GM19467 (cell line): ENCODE data around the gene ABHD17A.
"Not testable (repeated sequence)": the region's sequence is repeated elsewhere in the genome, so short reads cannot be mapped to it uniquely, and the experiment has no call there.

Experiments
- ATAC-seq: cut with Tn5 transposase; IDR thresholded peaks from one replicate; pipeline ENCODE4 v1.9.1; 2021; ENCODE audit warnings: mild to moderate bottlenecking, moderate library complexity; ENCODE audit not compliant: unreplicated experiment

ABHD17A gene

DNA sequence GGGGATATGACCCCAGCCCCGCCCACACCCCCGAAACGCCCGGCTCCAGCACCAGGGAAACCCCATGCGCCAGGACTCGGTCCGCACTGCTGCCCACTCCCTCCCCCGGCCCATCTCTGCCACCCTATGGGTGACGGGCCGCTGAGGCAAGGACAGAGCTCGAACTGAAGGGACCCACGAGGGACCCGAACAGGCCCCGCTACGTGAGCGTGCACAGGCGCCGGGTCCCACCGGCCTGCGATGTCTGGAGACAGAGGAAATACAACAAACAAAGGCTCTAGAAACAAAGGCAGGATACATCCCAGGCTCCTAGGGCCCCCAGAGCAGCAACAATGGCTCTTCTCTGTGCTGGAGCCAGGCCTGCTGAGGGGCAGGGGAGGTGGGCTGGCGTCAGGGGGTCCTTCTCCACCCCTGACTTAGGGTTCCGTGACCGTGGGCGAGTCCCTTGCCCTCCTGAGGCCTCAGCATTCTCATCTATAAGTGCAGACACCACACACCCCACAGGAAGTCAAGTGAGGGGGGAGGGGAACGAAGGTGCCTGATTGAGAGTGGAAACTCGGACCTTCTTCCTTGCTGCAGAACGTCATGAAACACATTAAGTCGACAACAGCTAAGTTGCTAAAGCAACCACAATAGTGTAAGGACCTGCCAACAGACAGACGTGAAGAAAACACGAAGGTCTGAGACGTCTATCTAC lies 3.1 kb downstream of the ABHD17A start:
- no peak for ATAC-seq

DNA sequence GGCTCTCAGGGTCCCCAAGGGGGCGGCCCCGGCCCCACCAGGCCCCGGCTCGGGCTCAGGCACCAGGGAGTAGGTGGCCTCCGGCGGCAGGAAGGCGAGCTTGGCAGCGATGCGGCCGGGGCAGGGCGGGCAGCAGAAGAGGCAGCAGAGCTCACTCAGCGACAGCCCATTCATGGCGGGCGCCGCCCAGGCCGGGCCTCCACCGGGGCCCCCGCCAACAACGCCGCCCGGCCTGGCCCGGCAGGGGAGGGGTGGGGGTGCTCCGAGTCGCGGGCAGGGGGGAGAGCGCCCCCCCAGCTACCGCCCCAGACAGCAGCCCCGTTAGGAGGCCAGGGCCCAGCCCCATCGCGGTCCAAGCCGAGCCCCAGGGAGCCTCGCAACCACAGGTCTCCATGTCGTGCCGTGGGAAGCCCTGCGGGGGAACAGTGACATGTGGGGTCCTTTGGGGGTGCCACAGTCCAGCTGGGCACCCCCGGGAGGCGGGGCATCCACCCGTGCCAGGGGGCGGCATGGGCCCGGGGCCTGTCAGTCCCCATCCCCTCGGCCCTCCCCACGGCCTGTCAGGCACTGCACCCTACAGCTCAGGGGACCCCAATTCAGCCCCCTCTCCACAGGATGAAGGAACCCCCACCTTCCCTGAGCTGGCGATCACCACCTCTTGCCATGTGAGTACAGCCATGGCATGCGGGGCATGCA lies 3.8 kb downstream of the ABHD17A start:
- ATAC-seq: not testable (repeated sequence)

- no peak for ATAC-seq
These were observed 4.5 kb downstream of the ABHD17A start for GRCh38 chr19:1880611-1881392.

DNA sequence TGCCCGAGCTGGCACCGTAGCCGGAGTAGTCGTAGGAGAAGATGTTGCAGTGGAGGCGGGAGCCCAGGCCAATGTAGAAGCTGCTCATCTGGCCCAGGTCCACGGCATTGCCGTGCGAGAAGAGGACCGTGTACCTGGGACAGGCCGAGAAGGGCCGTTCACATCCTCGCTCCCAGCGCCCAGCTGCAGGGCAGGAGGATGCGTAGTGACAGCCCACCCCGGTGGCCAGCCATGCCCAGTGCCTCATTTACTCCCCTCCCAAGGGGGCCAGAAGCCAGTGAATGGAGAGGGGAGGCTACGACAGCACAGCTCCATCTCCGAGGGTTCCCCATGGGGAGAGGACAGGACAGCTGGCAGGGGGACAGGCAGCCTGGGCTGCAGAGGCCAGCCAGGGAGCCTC lies 5.3 kb downstream of the ABHD17A start:
- not testable (repeated sequence) for ATAC-seq

- not testable (repeated sequence) for ATAC-seq
These were observed 6.7 kb downstream of the ABHD17A start for GRCh38 chr19:1878583-1878982.

DNA sequence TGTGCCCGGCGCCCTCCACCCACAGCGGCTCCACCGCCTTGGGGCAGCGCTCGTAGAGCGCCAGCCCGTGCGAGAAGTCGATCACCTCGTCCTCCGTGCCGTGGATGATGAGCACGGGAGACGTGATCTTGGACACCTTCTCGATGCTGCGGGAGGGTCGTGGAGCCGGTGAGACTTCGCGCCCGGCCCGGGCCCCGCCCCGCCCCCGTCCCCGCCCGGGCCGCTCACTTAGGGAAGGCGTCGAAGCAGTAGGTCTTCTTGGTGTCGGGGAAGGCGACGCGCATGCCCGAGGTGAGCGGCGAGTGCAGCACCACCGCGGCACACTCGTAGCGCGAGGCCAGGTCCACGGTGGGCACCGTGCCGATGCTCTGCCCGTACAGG lies 8.0 kb downstream of the ABHD17A start:
- ATAC-seq: not testable (repeated sequence)

DNA sequence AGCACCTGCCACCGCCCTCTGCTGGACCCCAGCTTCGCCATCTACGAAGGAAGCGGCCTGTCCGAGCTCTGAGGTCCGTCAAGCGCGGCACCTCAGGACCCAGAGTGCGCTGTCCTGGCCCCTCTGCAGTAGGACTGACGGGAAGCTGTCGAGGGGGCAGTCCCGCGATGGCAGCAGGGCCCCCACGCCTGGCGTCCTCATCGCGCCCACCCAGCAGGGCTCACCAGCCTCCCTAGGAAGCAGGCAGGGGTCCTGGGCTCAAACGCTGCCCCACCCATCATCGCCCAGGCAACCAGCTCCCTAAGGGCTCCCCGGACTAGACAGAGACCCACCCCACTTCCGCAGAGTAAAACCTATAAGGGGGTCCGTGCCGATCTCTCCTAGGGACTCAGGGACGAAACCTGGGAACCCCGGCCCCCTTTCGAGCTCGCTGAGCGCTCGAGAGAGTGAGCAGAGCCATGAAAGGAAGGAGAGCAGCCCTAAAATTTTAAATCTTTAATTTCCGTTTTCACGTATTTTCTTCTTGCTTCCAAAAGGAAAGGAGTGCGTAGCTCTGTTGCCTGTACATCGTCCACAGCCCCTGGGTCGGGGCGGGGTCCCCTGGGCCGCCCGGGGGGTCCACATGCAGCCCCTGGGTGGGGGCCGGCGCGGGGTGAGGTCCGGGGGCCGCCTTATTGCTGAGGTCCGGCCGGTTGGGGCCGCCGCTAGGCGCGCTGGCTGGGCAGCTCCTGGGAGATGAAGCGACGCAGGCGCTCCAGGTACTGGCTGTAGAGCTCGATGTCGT lies 8.6 kb downstream of the ABHD17A start:
- not testable (repeated sequence) for ATAC-seq

GRCh38 chr19:1875646-1876495 lies 9.4 kb downstream of the ABHD17A start:
- ATAC-seq: peak; percentile 90

DNA sequence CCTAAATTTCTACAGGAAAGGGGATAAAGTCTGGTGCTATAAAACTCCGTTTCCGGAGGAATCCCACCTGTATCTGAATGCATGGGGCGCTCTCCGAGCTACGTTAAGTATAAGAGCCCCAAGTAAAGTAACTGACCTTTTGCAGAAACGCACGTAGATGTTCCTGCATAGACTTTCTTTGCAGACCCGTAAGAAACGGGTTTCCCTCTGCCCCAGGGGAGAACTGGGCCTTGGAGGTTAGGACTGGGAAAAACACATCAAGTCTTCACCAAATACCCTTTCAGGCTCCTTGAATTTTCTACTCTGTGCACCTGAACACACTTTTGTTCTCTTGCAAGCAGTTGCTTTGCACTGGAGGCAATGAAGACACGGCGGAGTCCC lies 10.0 kb downstream of the ABHD17A start:
- not testable (repeated sequence) for ATAC-seq

- no peak for ATAC-seq
These were observed 10.6 kb downstream of the ABHD17A start for GRCh38 chr19:1874554-1875185.

DNA sequence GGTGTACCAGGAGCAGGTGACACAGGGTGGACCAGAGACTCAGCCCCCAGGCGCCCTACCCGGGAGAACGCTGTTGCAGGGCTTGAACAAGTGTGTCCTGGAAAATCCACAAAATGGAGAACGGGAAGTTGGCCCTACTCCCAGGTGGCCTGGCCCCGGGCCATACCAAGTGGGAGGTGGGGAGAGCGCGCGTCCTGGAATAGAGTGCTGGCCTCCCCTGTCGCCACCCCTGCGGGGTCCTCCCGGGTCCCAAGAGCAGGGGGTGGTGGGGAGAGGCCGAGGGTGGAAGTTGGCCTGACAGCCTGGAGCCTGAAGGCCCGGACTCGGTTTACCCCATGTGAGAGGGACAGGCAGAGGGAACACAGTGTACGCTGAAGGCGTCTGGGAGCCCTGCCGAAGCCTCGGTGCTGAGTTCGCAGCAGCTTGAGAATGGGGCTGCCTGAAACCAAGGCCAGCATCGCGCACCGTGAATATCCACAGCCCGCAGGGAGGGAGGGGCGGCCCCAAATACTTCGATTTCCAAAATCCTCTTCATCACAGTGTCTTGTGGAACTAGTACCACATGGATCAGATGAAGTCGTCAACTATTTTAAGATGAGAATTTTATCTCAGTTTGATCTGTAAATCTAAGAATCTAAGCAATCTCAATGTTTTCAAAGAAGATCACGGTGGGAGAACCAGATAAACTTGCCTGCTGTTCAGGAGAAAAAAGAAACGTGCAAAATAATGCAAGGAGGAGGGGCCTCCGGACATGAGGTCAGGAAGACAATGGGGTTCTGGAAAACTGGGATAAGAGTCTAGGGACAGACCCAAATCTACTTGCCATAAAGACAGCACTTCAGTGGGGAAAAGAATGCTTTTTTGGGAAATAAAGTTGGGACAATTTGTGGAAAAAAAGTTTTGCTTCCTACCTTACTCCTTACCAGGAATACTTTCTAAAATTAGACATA lies 11.5 kb downstream of the ABHD17A start:
- no peak for ATAC-seq

DNA sequence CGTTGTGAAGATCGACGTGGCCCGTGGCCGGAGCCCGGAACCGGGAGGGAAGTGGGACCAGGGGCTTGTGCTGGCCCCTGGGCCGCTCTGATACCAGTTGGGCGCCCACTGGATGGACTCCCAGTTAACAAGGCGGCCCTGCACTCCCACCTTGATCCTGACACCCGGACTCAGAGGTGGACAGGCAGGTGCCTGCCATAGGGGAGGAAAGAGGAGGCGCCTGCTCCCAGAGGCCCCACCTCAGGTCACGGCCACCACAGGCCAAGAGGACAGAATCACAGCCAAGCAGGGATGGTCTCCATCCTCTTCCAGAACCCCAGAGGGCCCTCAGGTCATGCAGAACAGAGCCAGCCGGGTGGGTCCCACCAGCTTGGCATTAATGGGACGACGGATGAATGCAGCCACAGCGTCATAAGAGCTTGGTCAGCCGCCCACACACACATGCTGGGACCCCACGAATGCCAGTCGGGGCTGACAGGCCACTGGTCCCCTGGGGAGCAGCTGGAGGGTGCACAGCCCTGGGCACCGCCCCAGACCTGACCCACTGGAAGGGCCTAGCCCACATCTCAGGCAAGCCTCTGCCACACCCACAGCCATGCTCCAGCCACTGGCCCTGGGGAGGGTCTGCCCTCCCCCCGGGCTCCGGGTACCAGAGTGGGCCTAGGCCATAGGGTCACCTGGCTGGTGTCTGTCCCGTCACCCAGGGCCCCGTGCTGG lies 12.3 kb downstream of the ABHD17A start:
- ATAC-seq: no peak

DNA sequence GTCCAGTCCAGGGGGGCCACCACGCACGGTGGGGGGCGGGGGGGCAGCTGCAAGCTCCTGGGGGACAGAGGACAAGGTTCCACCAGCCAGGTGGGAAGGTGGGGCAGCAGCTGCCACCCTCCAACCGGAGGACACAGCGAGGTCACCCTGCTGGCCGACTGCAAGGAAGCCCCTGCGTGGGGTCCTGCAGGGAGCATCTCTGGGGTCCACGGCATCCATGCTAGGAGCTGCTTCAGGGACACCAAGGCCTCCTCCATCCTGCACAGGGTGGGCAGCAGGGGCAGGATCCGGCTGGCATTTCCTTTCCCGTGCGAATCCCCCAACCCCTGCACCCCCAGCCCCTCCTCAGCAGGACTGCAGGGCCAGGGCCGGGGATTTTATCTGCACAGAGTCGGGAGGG lies 13.7 kb downstream of the ABHD17A start:
- no peak for ATAC-seq

- no peak for ATAC-seq
These were observed 14.1 kb downstream of the ABHD17A start for GRCh38 chr19:1871140-1871597.

DNA sequence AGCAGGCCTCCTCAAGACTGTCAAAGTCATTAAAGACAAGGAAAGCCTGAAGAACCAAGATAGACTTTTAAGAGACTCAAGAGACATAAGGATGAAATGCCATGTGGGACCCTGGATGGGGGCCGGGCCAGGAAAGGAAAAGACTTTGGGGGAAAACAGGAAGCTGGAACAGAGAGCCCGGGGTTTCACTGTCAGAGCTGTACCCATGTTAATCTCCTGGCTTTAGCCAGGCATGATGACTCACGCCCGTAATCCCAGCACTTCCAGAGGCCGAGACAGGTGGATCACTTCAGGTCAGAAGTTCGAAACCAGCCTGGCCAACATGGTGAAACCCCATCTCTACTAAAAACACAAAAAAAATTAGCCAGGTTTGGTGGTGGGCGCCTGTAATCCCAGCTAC lies 16.3 kb downstream of the ABHD17A start:
- ATAC-seq: no peak

DNA sequence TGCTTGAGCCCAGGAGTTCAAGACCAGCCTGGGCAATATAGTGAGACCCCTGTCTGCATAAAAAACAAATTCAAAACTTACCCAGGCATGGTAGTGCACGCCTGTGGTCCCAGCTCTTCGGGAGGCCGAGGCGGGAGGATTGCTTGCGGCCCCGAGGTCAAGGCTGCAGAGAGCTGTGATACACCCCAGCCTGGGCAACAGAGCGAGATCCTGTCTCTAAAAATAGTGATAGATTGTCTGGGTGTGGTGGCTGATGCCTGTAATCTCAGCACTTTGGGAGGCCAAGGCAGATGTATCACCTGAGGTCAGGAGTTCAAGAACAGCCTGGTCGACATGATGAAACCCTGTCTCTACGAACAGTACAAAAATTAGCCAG lies 18.0 kb downstream of the ABHD17A start:
- no peak for ATAC-seq

DNA sequence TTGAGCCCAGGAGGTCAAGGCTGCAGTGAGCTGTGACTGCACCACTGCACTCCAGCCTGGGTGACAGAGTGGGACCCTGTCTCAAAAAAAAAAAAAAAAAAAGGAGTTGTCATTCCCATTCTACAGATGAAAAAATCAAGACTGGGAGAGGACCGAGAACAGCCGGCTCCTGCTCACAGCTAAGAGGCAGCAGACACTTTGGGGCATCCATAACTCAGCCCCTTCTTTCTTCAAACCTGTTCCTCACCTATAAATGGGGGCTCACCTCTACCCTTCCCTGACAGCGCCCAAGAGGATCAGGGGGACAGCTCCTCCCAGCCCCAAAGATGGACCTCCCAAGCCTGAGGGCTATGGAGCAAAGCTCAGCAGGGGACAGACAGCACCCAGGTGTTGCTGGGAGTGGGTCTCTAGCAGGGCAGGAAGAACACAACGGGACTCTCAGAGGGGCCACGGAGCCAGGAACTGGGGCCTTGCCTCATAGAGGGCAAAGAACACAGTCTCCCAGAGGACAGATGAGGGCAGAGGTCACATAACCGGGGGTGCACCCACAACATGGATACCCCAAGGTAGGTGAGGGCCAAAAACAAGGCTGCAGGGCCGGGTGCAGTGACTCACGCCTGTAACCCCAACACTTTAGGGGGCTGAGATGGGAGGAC lies 18.5 kb downstream of the ABHD17A start:
- ATAC-seq: no peak
